CD4-positive, alpha-beta memory T cell (primary cell): ENCODE results near the gene PYM1. TPM values are rescaled to one million over a fixed set of nuclear protein-coding genes. Genes with fewer than 3 reads are reported as not detected.

Experiments
- CTCF ChIA-PET: fragments of 350-600 bp; sonication (Branson Sonifier 250); formaldehyde crosslinking; loops from one replicate; lab custom pipeline; 2021; ENCODE audit warnings: inconsistent platforms; ENCODE audit not compliant: partially characterized antibody; lab: Charles Lee
- POLR2A ChIA-PET: fragments of 350-600 bp; sonication (Branson Sonifier 250); formaldehyde crosslinking; loops from one replicate; lab custom pipeline; 2021; ENCODE audit not compliant: partially characterized antibody; lab: Charles Lee
- DNase-seq, 5 donors: peaks; one replicate each; pipeline versions ENCODE4 v3.0.0 to v3.0.0-alpha.2; 2020 to 2022; ENCODE audit warnings: mixed read lengths in 1 of 5
- H3K27ac ChIP-seq: one replicate; pipeline ENCODE4 v1.7.0; 2013; ENCODE audit warnings: low read depth, low read length
- H3K27me3 ChIP-seq: 2 replicates; pipeline ENCODE4 v1.7.0; 2013; ENCODE audit warnings: mild to moderate bottlenecking, low read length, moderate library complexity; ENCODE audit not compliant: insufficient read depth
- H3K36me3 ChIP-seq: 2 replicates; pipeline ENCODE4 v1.7.0; 2013; ENCODE audit warnings: mild to moderate bottlenecking, low read length, moderate library complexity; ENCODE audit not compliant: insufficient read depth
- H3K4me1 ChIP-seq: 2 replicates; pipeline ENCODE4 v1.7.0; 2013; ENCODE audit warnings: mild to moderate bottlenecking, low read length, moderate library complexity; ENCODE audit not compliant: insufficient read depth
- H3K4me3 ChIP-seq, 2 donors: one replicate each; pipeline ENCODE4 v1.7.0; 2013; ENCODE audit warnings: low read length in 2 of 2, mild to moderate bottlenecking in 1 of 2
- H3K9me3 ChIP-seq, 2 donors: one replicate each; pipeline ENCODE4 v1.7.0; 2013; ENCODE audit warnings: low read length in 2 of 2, control low read depth in 1 of 2; ENCODE audit not compliant: control insufficient read depth in 1 of 2
- H3K27ac Mint-ChIP-seq, 7 donors: one replicate each; pipeline ENCODE4 v1.8.0; 2020 to 2021; ENCODE audit warnings: mixed read lengths in 7 of 7, mild to moderate bottlenecking in 6 of 7, inconsistent platforms in 3 of 7, moderate library complexity in 3 of 7
- H3K27me3 Mint-ChIP-seq, 2 donors: one replicate each; pipeline ENCODE4 v1.8.0; 2020 to 2021; ENCODE audit warnings: mixed read lengths in 2 of 2
- H3K36me3 Mint-ChIP-seq, 2 donors: one replicate each; pipeline ENCODE4 v1.8.0; 2020 to 2021; ENCODE audit warnings: mixed read lengths in 2 of 2, inconsistent platforms in 1 of 2, mild to moderate bottlenecking in 1 of 2
- H3K4me1 Mint-ChIP-seq, 4 donors: one replicate each; pipeline ENCODE4 v1.8.0; 2020 to 2021; ENCODE audit warnings: mixed read lengths in 4 of 4, mild to moderate bottlenecking in 1 of 4
- H3K4me3 Mint-ChIP-seq, 8 donors: one replicate each; pipeline ENCODE4 v1.8.0; 2020 to 2021; ENCODE audit warnings: mixed read lengths in 8 of 8, mild to moderate bottlenecking in 7 of 8, moderate library complexity in 6 of 8, inconsistent platforms in 3 of 8
- H3K9me3 Mint-ChIP-seq, 8 donors: one replicate each; pipeline ENCODE4 v1.8.0; 2020 to 2021; ENCODE audit warnings: mixed read lengths in 8 of 8, mild to moderate bottlenecking in 5 of 8, inconsistent platforms in 3 of 8, moderate library complexity in 1 of 8
- intact Hi-C: fragments of 100-400 bp; cut with micrococcal nuclease; formaldehyde crosslinking; loops from one replicate; pipeline ENCODE4 v1.15.1; 2023
- polyA plus RNA-seq, 2 donors: library from polyadenylated mRNA; unstranded; fragments of 300-500 nt; fragmentation: Illumina TruSeq; gene quantifications; one replicate each; pipeline ENCODE4 v1.2.3, GENCODE V29; 2021
- total RNA-seq, 2 experiments: library from RNA; stranded (reverse); gene quantifications; one replicate each; pipeline ENCODE4 v1.2.3, GENCODE V29; 2021

Gene PYM1
- total and polyA plus RNA-seq, 4 experiments from 2014 or later, result 35.7 to 86.9 (median 57.2) TPM

DNA sequence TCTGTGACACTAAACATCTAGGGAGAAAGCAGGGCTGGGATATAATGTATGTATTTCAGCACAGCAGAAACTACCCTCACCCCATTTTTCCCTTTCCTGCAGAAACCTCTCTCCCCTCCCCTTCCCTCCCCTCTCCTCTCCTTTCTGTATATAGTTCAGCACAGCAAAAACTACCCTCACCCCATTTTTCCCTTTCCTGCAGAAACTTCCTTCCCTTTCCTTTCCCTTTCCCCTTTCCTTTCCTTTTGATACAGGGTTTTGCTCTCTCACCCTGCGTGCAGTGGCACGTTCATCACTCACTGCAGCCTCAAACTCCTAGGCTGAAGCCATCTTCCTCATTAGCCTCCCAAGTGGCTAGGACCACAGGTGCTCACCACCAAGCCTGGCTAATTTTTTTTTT lies 36.1 kb upstream of the PYM1 start:
- CTCF ChIA-PET, result no interaction called here
- no peak for DNase-seq
- Histone ChIP-seq H3K9me3 (no peaks in the 10 kb centered on the region), H3K4me1 (peaks cover 19% of the 10 kb centered on the region), H3K27me3 (no peaks in the 10 kb centered on the region), H3K27ac (no peak overlapping the region), H3K4me3 (no peak overlapping the region), H3K36me3 (no peaks in the 10 kb centered on the region)
- no peaks in the 10 kb centered on the region for H3K27me3 Mint-ChIP-seq
- no peak overlapping the region for H3K4me3 Mint-ChIP-seq
- POLR2A ChIA-PET, result no interaction called here
- no peaks in the 10 kb centered on the region for H3K9me3 Mint-ChIP-seq
- H3K27ac Mint-ChIP-seq, result peak overlapping the region in 1 of 7 donors; percentile 46
- H3K36me3 Mint-ChIP-seq, result peaks cover 0 to 5% of the 10 kb centered on the region in 2 donors
- intact Hi-C loops, result no loop called here
- peaks cover 15 to 34% (median 23%) of the 10 kb centered on the region in 4 donors for H3K4me1 Mint-ChIP-seq

GRCh38 chr12:55957106-55957859 lies 29.6 kb upstream of the PYM1 start:
- H3K36me3 ChIP-seq, result peaks cover 21% of the 10 kb centered on the region
- H3K27me3 ChIP-seq, result no peaks in the 10 kb centered on the region
- peaks cover 11 to 28% (median 18%) of the 10 kb centered on the region in 4 donors for H3K4me1 Mint-ChIP-seq
- ChIA-PET CTCF (interaction anchor here (0.9 to 2.6 kb wide), 5 partner anchors 11 to 39 kb away, joined by 3 to 7 read pairs (median 4); no protein-coding TSS in a partner anchor), POLR2A (interaction anchor here (0.6 to 38.8 kb wide), 12 partner anchors 12 to 980 kb away, joined by 3 to 1214 read pairs (median 7); partner anchors contain the start of genes DGKA, ORMDL2, PA2G4 and PYM1)
- H3K27ac ChIP-seq, result peak overlapping the region; percentile 20
- peaks cover 20 to 35% of the 10 kb centered on the region in 2 donors for H3K36me3 Mint-ChIP-seq
- peak overlapping the region in 1 of 8 donors; percentile 34 for H3K4me3 Mint-ChIP-seq
- peak overlapping the region; percentile 67 to 92 (median 87) for H3K27ac Mint-ChIP-seq
- no peaks in the 10 kb centered on the region for H3K27me3 Mint-ChIP-seq
- intact Hi-C loops, result loop anchor here (2.0 kb wide), 1 partner anchor 16 kb away; no protein-coding TSS in a partner anchor
- H3K4me1 ChIP-seq, result peaks cover 21% of the 10 kb centered on the region
- H3K9me3 ChIP-seq, result no peaks in the 10 kb centered on the region
- H3K4me3 ChIP-seq, result no peak overlapping the region
- H3K9me3 Mint-ChIP-seq, result no peaks in the 10 kb centered on the region
- DNase-seq, result no peak

- H3K27ac Mint-ChIP-seq, result peak overlapping the region; percentile 30 to 76 (median 69)
- H3K27me3 ChIP-seq, result no peaks in the 10 kb centered on the region
- no peaks in the 10 kb centered on the region for H3K9me3 ChIP-seq
- intact Hi-C loops, result loop anchor here (2.0 kb wide), 1 partner anchor 17 kb away; no protein-coding TSS in a partner anchor
- H3K4me3 Mint-ChIP-seq, result no peak overlapping the region
- peak in 4 of 5 donors; percentile 26 to 66 (median 31) for DNase-seq
- ChIA-PET POLR2A (interaction anchor here (0.9 to 38.8 kb wide), 12 partner anchors 13 to 266 kb away, joined by 3 to 1214 read pairs (median 10); partner anchors contain the start of genes DGKA, DNAJC14, ORMDL2 and PA2G4), CTCF (interaction anchor here (0.9 to 2.6 kb wide), 9 partner anchors 9 to 217 kb away, joined by 3 to 15 read pairs (median 6); partner anchors contain the start of gene RAB5B)
- H3K4me3 ChIP-seq, result no peak overlapping the region
- H3K27me3 Mint-ChIP-seq, result no peaks in the 10 kb centered on the region
- peaks cover 34 to 48% of the 10 kb centered on the region in 2 donors for H3K36me3 Mint-ChIP-seq
- H3K27ac ChIP-seq, result no peak overlapping the region
- H3K9me3 Mint-ChIP-seq, result no peaks in the 10 kb centered on the region
- peaks cover 13 to 28% (median 19%) of the 10 kb centered on the region in 4 donors for H3K4me1 Mint-ChIP-seq
- H3K36me3 ChIP-seq, result peaks cover 34% of the 10 kb centered on the region
- peaks cover 21% of the 10 kb centered on the region for H3K4me1 ChIP-seq
Measured at GRCh38 chr12:55955800-55956508, 28.3 kb upstream of the PYM1 start.

- Mint-ChIP-seq H3K4me1 (peaks cover 13 to 28% (median 19%) of the 10 kb centered on the region in 4 donors), H3K9me3 (no peaks in the 10 kb centered on the region), H3K27ac (peak overlapping the region in 5 of 7 donors; percentile 19 to 76 (median 44)), H3K36me3 (peaks cover 35 to 49% of the 10 kb centered on the region in 2 donors), H3K27me3 (no peaks in the 10 kb centered on the region), H3K4me3 (no peak overlapping the region)
- no peak overlapping the region for H3K4me3 ChIP-seq
- ChIA-PET POLR2A (interaction anchor here (0.9 to 38.8 kb wide), 13 partner anchors 14 to 267 kb away, joined by 3 to 1214 read pairs (median 7); partner anchors contain the start of genes DGKA, DNAJC14, ORMDL2 and PA2G4), CTCF (interaction anchor here (0.6 to 2.6 kb wide), 10 partner anchors 8 to 292 kb away, joined by 3 to 15 read pairs (median 6); partner anchors contain the start of gene RAB5B)
- H3K36me3 ChIP-seq, result peaks cover 36% of the 10 kb centered on the region
- no peak overlapping the region for H3K27ac ChIP-seq
- H3K27me3 ChIP-seq, result no peaks in the 10 kb centered on the region
- H3K9me3 ChIP-seq, result no peaks in the 10 kb centered on the region
- DNase-seq, result no peak
- intact Hi-C loops, result no loop called here
- peaks cover 21% of the 10 kb centered on the region for H3K4me1 ChIP-seq
Measured at GRCh38 chr12:55955344-55955743, 27.6 kb upstream of the PYM1 start.

DNA sequence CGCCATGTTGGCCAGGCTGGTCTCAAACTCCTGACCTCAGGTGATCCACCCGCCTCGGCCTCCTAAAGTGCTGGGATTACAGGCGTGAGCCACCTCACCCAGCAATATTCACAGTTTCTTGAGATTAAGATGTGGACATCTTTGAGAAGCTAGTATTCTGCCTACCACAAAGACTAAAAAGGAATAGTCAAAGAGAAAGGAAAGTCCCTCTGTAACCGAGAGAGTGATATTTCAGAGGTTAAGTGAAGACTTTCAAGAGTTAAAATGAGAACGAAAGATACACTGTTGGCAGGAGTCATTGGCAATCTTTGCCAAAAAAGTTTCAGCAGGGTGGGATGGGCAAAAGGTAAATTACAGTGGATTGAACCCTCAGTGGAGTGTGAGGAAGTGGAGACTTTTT lies 18.9 kb upstream of the PYM1 start:
- H3K9me3 ChIP-seq, result no peaks in the 10 kb centered on the region
- Mint-ChIP-seq H3K4me3 (no peak overlapping the region), H3K36me3 (peaks cover 67 to 71% of the 10 kb centered on the region in 2 donors), H3K27me3 (no peaks in the 10 kb centered on the region), H3K27ac (peak overlapping the region in 6 of 7 donors; percentile 43 to 74 (median 58)), H3K9me3 (no peaks in the 10 kb centered on the region), H3K4me1 (peaks cover 17 to 44% (median 26%) of the 10 kb centered on the region in 4 donors)
- no peak for DNase-seq
- no peak overlapping the region for H3K4me3 ChIP-seq
- intact Hi-C loops, result no loop called here
- ChIA-PET CTCF (interaction anchor here (1.3 to 3.0 kb wide), 2 partner anchors 9 to 20 kb away, joined by 4 to 13 read pairs; no protein-coding TSS in a partner anchor), POLR2A (interaction anchor here (0.6 to 47.8 kb wide), 6 partner anchors 3 to 208 kb away, joined by 3 to 1214 read pairs (median 11); partner anchors contain the start of genes DGKA, DNAJC14, PYM1 and RAB5B)
- no peak overlapping the region for H3K27ac ChIP-seq
- peaks cover 73% of the 10 kb centered on the region for H3K36me3 ChIP-seq
- no peaks in the 10 kb centered on the region for H3K27me3 ChIP-seq
- peaks cover 9% of the 10 kb centered on the region for H3K4me1 ChIP-seq

GRCh38 chr12:55942577-55943136 lies 15.0 kb upstream of the PYM1 start:
- Mint-ChIP-seq H3K27me3 (no peaks in the 10 kb centered on the region), H3K9me3 (no peaks in the 10 kb centered on the region), H3K4me1 (peaks cover 47 to 83% (median 50%) of the 10 kb centered on the region in 4 donors), H3K27ac (peak overlapping the region in 6 of 7 donors; percentile 35 to 86 (median 60)), H3K4me3 (no peak overlapping the region), H3K36me3 (peaks cover 92 to 93% of the 10 kb centered on the region in 2 donors)
- ChIA-PET CTCF (interaction anchor here (1.2 to 5.2 kb wide), 4 partner anchors 13 to 204 kb away, joined by 4 to 48 read pairs (median 6); partner anchors contain the start of genes ORMDL2 and SARNP), POLR2A (interaction anchor here (0.8 to 47.8 kb wide), 7 partner anchors 1 to 194 kb away, joined by 3 to 1214 read pairs (median 4); partner anchors contain the start of genes DGKA, DNAJC14, ORMDL2 and PYM1)
- no peaks in the 10 kb centered on the region for H3K27me3 ChIP-seq
- H3K27ac ChIP-seq, result no peak overlapping the region
- intact Hi-C loops, result no loop called here
- no peak overlapping the region for H3K4me3 ChIP-seq
- H3K36me3 ChIP-seq, result peaks cover 88% of the 10 kb centered on the region
- H3K4me1 ChIP-seq, result peaks cover 42% of the 10 kb centered on the region
- no peak for DNase-seq
- no peaks in the 10 kb centered on the region for H3K9me3 ChIP-seq
